IMR-90 (cell line): ENCODE results near the gene MORC1. TPM values are rescaled to one million over a fixed set of nuclear protein-coding genes. Genes with fewer than 3 reads are reported as not detected.

Experiments used
- ATAC-seq: fragments of 200-7000 bp; cut with Tn5 transposase; 2 replicates; pipeline ENCODE4 v1.9.1; 2020; ENCODE audit warnings: low read depth, mild to moderate bottlenecking, moderate library complexity
- BruUV-seq: library from RNA; stranded (reverse); fragments of 400-500 nt; replicated peaks from 2 replicates; lab custom pipeline; 2021; lab: Mats Ljungman, UMichigan
- CTCF ChIA-PET: fragments of 300-600 bp; formaldehyde crosslinking; extraction: SDS; loops from one replicate; lab custom pipeline; 2021; ENCODE audit warnings: antibody characterized with exemption; lab: Yijun Ruan, JAX
- POLR2A ChIA-PET: fragments of 300-600 bp; sonication (Branson Sonifier 250); formaldehyde crosslinking; loops from one replicate; lab custom pipeline; 2022; ENCODE audit warnings: antibody characterized with exemption; ENCODE audit not compliant: unreplicated experiment; lab: Charles Lee
- DNase-seq: peaks from one replicate; pipeline ENCODE4 v3.0.0; 2013
- H2AFZ ChIP-seq: replicated peaks from 2 replicates; pipeline ENCODE3; 2013; ENCODE audit warnings: low read length, mild to moderate bottlenecking; ENCODE audit not compliant: poor library complexity
- H2AK5ac ChIP-seq: 2 replicates; pipeline ENCODE4 v1.6.1; 2013; ENCODE audit warnings: low read depth, low read length, inconsistent platforms
- H2AK9ac ChIP-seq: replicated peaks from 2 replicates; pipeline ENCODE3; 2013; ENCODE audit warnings: mild to moderate bottlenecking, low read depth, low read length, moderate library complexity; ENCODE audit not compliant: poor library complexity
- H2BK120ac ChIP-seq: 2 replicates; pipeline ENCODE4 v1.6.1; 2013; ENCODE audit warnings: low read depth, low read length, inconsistent platforms
- H2BK15ac ChIP-seq: 3 replicates; pipeline ENCODE4 v1.6.1; 2013; ENCODE audit warnings: low read depth, low read length, inconsistent platforms
- H2BK20ac ChIP-seq: 2 replicates; pipeline ENCODE4 v1.6.1; 2013; ENCODE audit warnings: low read depth, mild to moderate bottlenecking, inconsistent platforms, low read length, moderate library complexity
- H2BK5ac ChIP-seq: 2 replicates; pipeline ENCODE4 v1.6.1; 2013; ENCODE audit warnings: mild to moderate bottlenecking, low read depth, low read length, inconsistent platforms; ENCODE audit not compliant: poor library complexity, severe bottlenecking
- H3K14ac ChIP-seq: replicated peaks from 2 replicates; pipeline ENCODE4 v1.6.1; 2013; ENCODE audit warnings: low read depth, low read length, inconsistent platforms
- H3K18ac ChIP-seq: 2 replicates; pipeline ENCODE4 v1.6.1; 2013; ENCODE audit warnings: low read depth, low read length, control low read depth
- H3K23ac ChIP-seq: 2 replicates; pipeline ENCODE4 v1.6.1; 2013; ENCODE audit warnings: low read depth, low read length, inconsistent platforms
- H3K27ac ChIP-seq: 2 replicates; pipeline ENCODE4 v1.5.1; 2013; ENCODE audit warnings: mild to moderate bottlenecking, control low read depth, low read length; ENCODE audit not compliant: insufficient read depth
- H3K27me3 ChIP-seq: 2 replicates; pipeline ENCODE4 v1.6.1; 2013; ENCODE audit warnings: low read length; ENCODE audit not compliant: control insufficient read depth, insufficient read depth
- H3K36me3 ChIP-seq: 2 replicates; pipeline ENCODE4 v1.6.1; 2013; ENCODE audit warnings: low read length, mixed read lengths; ENCODE audit not compliant: control insufficient read depth, insufficient read depth
- H3K4ac ChIP-seq: 2 replicates; pipeline ENCODE4 v1.6.1; 2013; ENCODE audit warnings: low read depth, low read length, inconsistent platforms
- H3K4me1 ChIP-seq: 2 replicates; pipeline ENCODE4 v1.6.1; 2013; ENCODE audit warnings: low read length, mixed read lengths; ENCODE audit not compliant: control insufficient read depth, insufficient read depth
- H3K4me2 ChIP-seq: 2 replicates; pipeline ENCODE4 v1.6.1; 2013; ENCODE audit warnings: low read depth, mild to moderate bottlenecking, control low read depth, low read length, moderate library complexity
- H3K4me3 ChIP-seq: 2 replicates; pipeline ENCODE4 v1.5.1; 2013; ENCODE audit warnings: low read depth, mild to moderate bottlenecking, control low read depth, low read length, moderate library complexity; ENCODE audit not compliant: insufficient read depth
- H3K56ac ChIP-seq: 2 replicates; pipeline ENCODE4 v1.6.1; 2013; ENCODE audit warnings: low read length, inconsistent platforms; ENCODE audit not compliant: insufficient read depth; ENCODE audit errors: extremely low read depth
- H3K79me1 ChIP-seq, 2 experiments: 2 replicates each; pipeline ENCODE4 v1.6.1; 2013; ENCODE audit warnings: low read length in 2 of 2, inconsistent platforms in 1 of 2, low read depth in 1 of 2
- H3K9ac ChIP-seq: 2 replicates; pipeline ENCODE4 v1.6.1; 2013; ENCODE audit warnings: low read depth, low read length, control low read depth
- H3K9me1 ChIP-seq: 2 replicates; pipeline ENCODE4 v1.6.1; 2013; ENCODE audit warnings: low read length, inconsistent platforms; ENCODE audit not compliant: insufficient read depth
- H3K9me3 ChIP-seq: 2 replicates; pipeline ENCODE4 v1.6.1; 2013; ENCODE audit warnings: low read length; ENCODE audit not compliant: control insufficient read depth, insufficient read depth
- H4K20me1 ChIP-seq: 2 replicates; pipeline ENCODE4 v1.6.1; 2013; ENCODE audit warnings: low read length, inconsistent platforms; ENCODE audit not compliant: insufficient read depth
- H4K5ac ChIP-seq: 2 replicates; pipeline ENCODE4 v1.6.1; 2013; ENCODE audit warnings: mild to moderate bottlenecking, low read depth, low read length, control low read depth
- H4K8ac ChIP-seq, 2 experiments: 2 replicates each; pipeline ENCODE4 v1.6.1; 2013; ENCODE audit warnings: low read depth in 2 of 2, low read length in 2 of 2, control low read depth in 1 of 2, inconsistent platforms in 1 of 2
- H4K91ac ChIP-seq: 2 replicates; pipeline ENCODE4 v1.6.1; 2013; ENCODE audit warnings: low read depth, low read length, inconsistent platforms; ENCODE audit not compliant: insufficient read depth
- ELK1 ChIP-seq: fragments of 150-350 bp; IDR thresholded peaks from 2 replicates; pipeline ENCODE4 v1.6.1; 2016; ENCODE audit warnings: low read depth, mild to moderate bottlenecking, low read length, moderate library complexity, borderline replicate concordance
- MAFK ChIP-seq: IDR thresholded peaks from 2 replicates; pipeline ENCODE4 v1.6.1; 2012; ENCODE audit warnings: low read depth, low read length, improper control_type of control experiment
- MAZ ChIP-seq: IDR thresholded peaks from 2 replicates; pipeline ENCODE4 v1.6.1; 2012; ENCODE audit warnings: low read depth, mild to moderate bottlenecking, low read length, improper control_type of control experiment, moderate library complexity, borderline replicate concordance
- POLR2A ChIP-seq: IDR thresholded peaks from 2 replicates; pipeline ENCODE4 v1.6.1; 2012; ENCODE audit warnings: mild to moderate bottlenecking, low read depth, low read length
- RAD21 ChIP-seq: IDR thresholded peaks from 2 replicates; pipeline ENCODE4 v1.6.1; 2012; ENCODE audit warnings: low read length, improper control_type of control experiment
- USF2 ChIP-seq: fragments of 150-350 bp; IDR thresholded peaks from 2 replicates; pipeline ENCODE4 v1.6.1; 2017; ENCODE audit warnings: mild to moderate bottlenecking, antibody characterized with exemption, low read length, low read depth
- WGBS, 2 experiments: methylation state at CpG; one replicate each; pipeline versions ENCODE4 v1.1.5 to v1.1.7; 2013; ENCODE audit warnings: missing lambda C conversion rate in 2 of 2; ENCODE audit not compliant: insufficient read length in 1 of 2; ENCODE audit errors: extremely low coverage in 2 of 2; 5-methylcytosine and 5-hydroxymethylcytosine counted together
- dilution Hi-C: fragments of 300-500 bp; cut with HindIII; formaldehyde crosslinking; loops from one replicate; pipeline ENCODE4 v1.14.3; 2018; ENCODE audit warnings: low sequenced_read_pairs; ENCODE audit not compliant: unreplicated experiment
- in situ Hi-C: fragments of 300-500 bp; cut with MboI; formaldehyde crosslinking; loops from 3 replicates; pipeline ENCODE4 v1.14.3; 2019; ENCODE audit warnings: low sequenced_read_pairs, inconsistent platforms, mixed read lengths
- intact Hi-C: fragments of 100-400 bp; cut with micrococcal nuclease; formaldehyde crosslinking; loops from 2 replicates; pipeline ENCODE4 v1.10.0; 2022
- polyA plus RNA-seq, 3 experiments: library from polyadenylated mRNA; depleted of rRNA; stranded (reverse); fragments of >200 nt; gene quantifications; 2 replicates each; pipeline ENCODE4 v1.2.3, GENCODE V29; 2012; ENCODE audit warnings: low replicate concordance in 1 of 3
- total RNA-seq: library from RNA; depleted of rRNA; stranded (reverse); fragments of >200 nt; gene quantifications from 2 replicates; pipeline ENCODE4 v1.2.3, GENCODE V29; 2012

Gene MORC1
- total and polyA plus RNA-seq, 2 of the 4 experiments (the other 2 are of a cell fraction): not detected

GRCh38 chr3:109137761-109138160 is 19.8 kb upstream of the MORC1 start:
- DNase-seq (no peak), ATAC-seq (no peak)
- Histone ChIP-seq H3K27me3 (no peaks in the 10 kb centered on the region), H3K4me3 (no peak overlapping the region), H3K36me3 (no peaks in the 10 kb centered on the region), H3K79me1 (no peaks in the 10 kb centered on the region), H4K8ac (no peak overlapping the region), H2AK5ac (no peak overlapping the region), H3K27ac (no peak overlapping the region), H2BK5ac (no peak overlapping the region), H3K18ac (no peak overlapping the region), H3K4ac (no peak overlapping the region), H3K9ac (no peak overlapping the region), H3K23ac (no peak overlapping the region), H2AK9ac (no peak overlapping the region), H3K4me2 (no peak overlapping the region), H2AFZ (no peak overlapping the region), H4K91ac (no peak overlapping the region), H3K56ac (no peak overlapping the region), H4K5ac (no peak overlapping the region), H3K9me1 (no peaks in the 10 kb centered on the region), H4K20me1 (no peaks in the 10 kb centered on the region), H2BK15ac (no peak overlapping the region), H3K9me3 (no peaks in the 10 kb centered on the region; the same call in 1 of the 2 replicates), H2BK120ac (no peak overlapping the region), H3K14ac (no peak overlapping the region), H2BK20ac (no peak overlapping the region), H3K4me1 (no peaks in the 10 kb centered on the region)
- WGBS, 2 experiments: no CpG with 5 or more reads among the region's 2 CpGs
- intact Hi-C loops: no loop called here
- in situ Hi-C loops: no loop called here
- dilution Hi-C loops: no loop called here
- TF ChIP-seq MAFK (no peak), MAZ (no peak), USF2 (no peak), POLR2A (no peak), ELK1 (no peak), RAD21 (no peak)
- BruUV-seq: no TSS peak
- ChIA-PET POLR2A (no interaction called here), CTCF (no interaction called here)
